Inflammatory macrophage (primary cell): ENCODE data around the gene UGT2B17.
"Not testable (repeated sequence)": the region's sequence is repeated elsewhere in the genome, so short reads cannot be mapped to it uniquely, and the experiment has no call there.

Experiments
- DNase-seq, 2 donors: peaks; one replicate each; pipeline ENCODE4 v3.0.0-alpha.2; 2020 to 2022

Gene UGT2B17

DNA sequence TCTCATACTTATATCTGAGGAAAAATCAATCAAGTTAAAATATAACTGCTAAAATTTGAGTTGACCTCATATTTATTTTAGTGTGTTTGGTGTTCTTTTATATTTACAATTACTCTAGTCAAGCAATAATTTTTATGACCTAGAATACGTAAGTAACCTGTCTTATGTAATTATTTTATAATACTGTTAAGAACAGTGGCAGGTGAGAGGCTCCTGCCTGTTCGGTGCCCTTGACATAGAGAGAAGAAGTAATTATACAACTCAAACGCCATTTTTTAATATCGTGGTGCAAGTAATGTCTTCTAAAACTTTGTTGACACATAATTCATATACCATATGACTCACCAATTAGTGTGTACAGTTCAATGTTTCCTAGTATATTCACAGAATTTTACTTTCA is 7.6 kb downstream of the UGT2B17 start:
- DNase-seq: not testable (repeated sequence)

GRCh38 chr4:68566364-68566763 is 9.8 kb downstream of the UGT2B17 start:
- not testable (repeated sequence) for DNase-seq

DNA sequence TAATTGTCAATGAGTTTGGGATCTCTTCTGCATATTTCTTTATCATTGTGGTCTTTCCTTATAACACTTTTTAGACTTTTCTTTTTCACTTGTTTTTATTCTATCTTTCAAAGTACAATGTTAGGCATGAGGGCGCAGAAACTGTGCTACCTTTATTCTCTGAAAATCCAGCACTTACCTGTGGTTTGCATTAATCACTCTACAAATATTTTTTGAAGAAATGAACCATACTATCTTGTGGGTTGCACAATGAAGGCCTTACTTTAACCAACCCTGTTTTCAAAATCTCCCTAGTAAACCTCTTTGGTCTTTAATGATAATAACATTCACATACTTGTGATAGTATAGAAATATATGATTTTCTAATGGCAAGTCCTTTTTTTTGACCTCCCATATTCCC is 11.0 kb downstream of the UGT2B17 start:
- not testable (repeated sequence) for DNase-seq

- DNase-seq: not testable (repeated sequence)
These were observed 15.6 kb downstream of the UGT2B17 start for GRCh38 chr4:68560364-68561070.

DNA sequence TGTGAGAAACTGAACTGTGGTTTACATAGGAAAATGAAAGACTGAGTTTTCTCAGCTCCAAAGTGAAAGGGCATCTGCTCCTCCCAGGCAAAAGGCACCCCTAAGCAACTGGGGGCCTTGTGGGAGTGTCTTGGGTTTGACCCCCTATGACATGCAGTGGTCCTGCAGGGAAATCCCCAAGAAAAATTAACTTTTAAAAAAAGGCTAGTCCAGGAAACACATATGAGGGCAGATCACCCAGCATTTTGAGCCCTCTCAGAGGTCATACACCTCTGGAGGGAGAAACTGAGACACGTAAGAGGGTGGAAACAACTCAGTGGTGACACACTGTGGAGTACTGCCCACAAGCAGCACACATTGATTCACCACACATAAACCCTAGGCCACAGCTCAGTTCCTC is 22.3 kb downstream of the UGT2B17 start:
- not testable (repeated sequence) for DNase-seq

DNA sequence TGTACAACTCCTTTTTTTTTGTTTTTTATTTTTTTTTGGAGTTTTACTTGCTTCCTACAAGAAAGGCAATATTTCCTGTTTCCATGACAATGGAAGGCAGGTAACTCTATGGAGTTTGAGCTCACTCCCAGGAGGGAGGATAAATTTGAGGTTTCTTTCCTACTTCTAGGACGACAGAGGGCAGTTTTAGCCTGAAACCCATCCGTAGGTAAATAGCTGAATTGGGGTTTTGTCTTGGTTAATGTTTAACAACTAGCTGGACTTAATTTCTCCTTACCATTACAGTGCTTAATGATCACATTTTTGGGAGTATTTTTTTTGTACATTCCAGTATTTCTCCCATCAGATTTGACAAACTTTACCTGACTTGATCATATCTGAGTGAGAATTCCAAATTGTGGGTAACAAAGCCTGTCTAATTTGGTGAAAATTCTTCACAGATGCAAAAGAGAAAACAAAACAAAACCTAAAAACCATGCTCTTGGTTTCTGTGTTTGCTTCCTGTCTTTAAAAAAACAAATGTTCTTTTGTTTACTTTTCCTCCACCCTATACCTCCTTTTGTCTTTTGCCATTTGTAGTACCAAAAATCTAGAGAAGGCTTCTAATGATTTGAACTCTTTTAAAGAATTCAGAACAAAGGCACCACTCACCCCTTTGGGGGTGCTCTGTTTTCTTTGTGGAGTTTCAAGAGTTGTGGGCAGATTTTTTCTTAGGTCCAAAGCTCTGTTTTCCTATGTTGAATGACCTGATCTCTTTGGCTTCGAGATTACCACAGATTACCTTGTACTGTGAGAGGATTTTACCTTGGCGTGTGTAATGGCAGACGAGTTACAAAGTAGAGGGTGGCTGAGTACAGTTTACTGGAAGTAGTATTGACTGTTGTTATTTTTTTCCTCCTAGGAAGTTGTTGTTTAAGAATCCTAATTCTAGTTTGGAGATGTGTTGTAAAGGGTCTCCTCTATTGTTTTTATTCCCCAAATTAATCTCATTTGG is 23.0 kb downstream of the UGT2B17 start:
- not testable (repeated sequence) for DNase-seq

- not testable (repeated sequence) for DNase-seq
These were observed 33.4 kb downstream of the UGT2B17 start for GRCh38 chr4:68542742-68543141.

DNA sequence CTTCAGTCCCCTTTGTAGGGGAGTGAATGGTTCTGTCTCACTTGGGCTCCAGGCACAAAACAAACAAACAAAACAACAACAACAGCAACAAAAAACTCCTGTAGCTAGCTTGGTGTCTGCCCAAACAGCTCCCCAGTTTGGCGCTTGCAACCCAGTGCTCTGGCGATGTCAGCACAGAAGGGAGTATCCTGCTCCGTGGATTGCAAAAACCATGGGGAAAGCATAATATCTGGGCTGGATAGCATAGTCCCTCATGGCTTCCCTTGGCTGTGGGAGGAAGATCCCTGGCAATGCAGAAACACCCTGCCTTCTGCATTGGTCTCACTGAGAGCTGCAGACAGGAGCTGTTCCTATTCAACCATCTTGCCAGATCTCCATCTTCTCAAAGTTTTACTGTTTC is 39.7 kb downstream of the UGT2B17 start:
- no peak for DNase-seq

DNA sequence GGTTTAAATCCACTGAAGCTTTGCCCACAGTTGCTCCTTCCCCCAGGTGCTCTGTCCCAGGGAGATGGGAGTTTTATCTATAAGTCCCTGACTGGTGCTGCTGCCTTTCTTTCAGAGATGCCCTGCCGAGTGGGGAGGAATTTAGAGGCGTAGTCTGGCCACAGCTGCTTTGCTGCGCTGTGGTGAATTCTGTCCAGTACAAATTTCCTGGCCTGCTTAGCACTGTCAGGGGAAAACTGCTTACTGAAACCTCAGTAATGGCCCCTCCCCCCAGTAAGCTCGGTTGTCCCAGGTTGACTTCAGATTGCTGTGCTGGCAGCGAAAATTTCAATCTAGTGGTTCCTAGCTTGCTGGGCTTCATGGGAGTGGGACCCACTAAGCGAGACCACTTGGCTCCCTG is 40.1 kb downstream of the UGT2B17 start:
- no peak for DNase-seq

GRCh38 chr4:68522232-68522631 is 53.9 kb downstream of the UGT2B17 start:
- not testable (repeated sequence) for DNase-seq

- no peak for DNase-seq
These were observed 55.1 kb downstream of the UGT2B17 start for GRCh38 chr4:68520985-68521384.

GRCh38 chr4:68518889-68519288 is 57.2 kb downstream of the UGT2B17 start:
- no peak for DNase-seq

GRCh38 chr4:68505452-68505851 is 70.7 kb downstream of the UGT2B17 start:
- not testable (repeated sequence) for DNase-seq

- not testable (repeated sequence) for DNase-seq
These were observed 71.3 kb downstream of the UGT2B17 start for GRCh38 chr4:68504836-68505235.

GRCh38 chr4:68503462-68503861 is 72.7 kb downstream of the UGT2B17 start:
- not testable (repeated sequence) for DNase-seq

- DNase-seq: no peak
These were observed 77.1 kb downstream of the UGT2B17 start for GRCh38 chr4:68499021-68499420.

- peak; percentile 57 to 67 for DNase-seq
These were observed 77.6 kb downstream of the UGT2B17 start for GRCh38 chr4:68498413-68499007.

GRCh38 chr4:68494688-68495087 is 81.4 kb downstream of the UGT2B17 start:
- no peak for DNase-seq

- DNase-seq: no peak
These were observed 85.2 kb downstream of the UGT2B17 start for GRCh38 chr4:68490826-68491457.

GRCh38 chr4:68489338-68489737 is 86.8 kb downstream of the UGT2B17 start:
- no peak for DNase-seq
